GM21360 (cell line): Measurements from ENCODE around the gene RNF144B.

Experiments
- ATAC-seq: cut with Tn5 transposase; IDR thresholded peaks from one replicate; pipeline ENCODE4 v1.9.1; 2021; ENCODE audit warnings: mild to moderate bottlenecking, moderate library complexity; ENCODE audit not compliant: unreplicated experiment

The RNF144B gene

DNA sequence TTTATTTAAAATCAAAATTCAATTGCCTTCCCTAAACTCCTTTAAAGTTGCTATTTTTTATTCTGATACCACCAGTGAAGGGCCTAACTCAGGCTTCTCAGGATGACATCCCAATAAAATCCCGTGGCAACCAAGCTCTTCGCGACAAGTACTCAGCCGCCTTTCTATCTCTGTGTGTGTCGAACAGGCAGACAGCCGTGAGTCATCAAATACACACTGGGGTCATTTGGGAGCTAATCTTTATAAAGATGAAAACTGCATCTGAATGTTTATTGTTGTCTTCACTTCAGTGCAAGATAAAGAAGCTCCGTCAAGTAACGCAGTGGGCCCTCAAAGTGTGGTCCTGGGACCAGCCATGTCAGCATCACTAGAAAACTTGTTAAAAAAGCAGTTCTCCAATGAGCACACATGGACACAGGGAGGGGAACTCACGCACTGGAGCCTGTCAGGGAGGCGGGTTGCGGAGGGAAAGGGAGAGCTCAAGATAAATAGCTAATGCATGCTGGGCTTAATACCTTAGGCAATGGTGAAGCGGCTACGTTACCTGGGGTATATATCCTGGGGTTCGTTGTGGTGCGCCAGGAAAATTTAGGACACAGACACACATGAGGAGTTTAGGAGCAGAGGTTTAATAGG is 119.3 kb downstream of the RNF144B start:
- no peak for ATAC-seq

DNA sequence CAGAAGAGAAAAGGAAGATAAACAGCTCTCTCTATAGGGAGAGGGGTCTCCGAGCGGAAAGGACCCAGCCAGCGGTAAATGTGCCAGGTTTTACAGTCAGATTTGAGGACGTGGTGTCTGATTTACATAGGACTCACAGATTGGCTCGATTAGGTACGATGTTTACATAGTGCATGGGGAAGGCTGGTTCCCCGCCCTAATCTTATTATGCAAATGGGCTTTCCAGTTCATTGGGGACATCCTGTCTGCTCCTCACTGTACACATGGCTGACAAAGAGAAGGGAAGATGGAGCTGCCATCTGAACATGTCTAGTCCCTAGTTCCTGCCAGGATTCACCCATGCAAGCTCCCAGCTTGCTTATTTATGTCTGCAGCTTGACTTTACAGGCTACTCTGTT is 119.9 kb downstream of the RNF144B start:
- no peak for ATAC-seq

DNA sequence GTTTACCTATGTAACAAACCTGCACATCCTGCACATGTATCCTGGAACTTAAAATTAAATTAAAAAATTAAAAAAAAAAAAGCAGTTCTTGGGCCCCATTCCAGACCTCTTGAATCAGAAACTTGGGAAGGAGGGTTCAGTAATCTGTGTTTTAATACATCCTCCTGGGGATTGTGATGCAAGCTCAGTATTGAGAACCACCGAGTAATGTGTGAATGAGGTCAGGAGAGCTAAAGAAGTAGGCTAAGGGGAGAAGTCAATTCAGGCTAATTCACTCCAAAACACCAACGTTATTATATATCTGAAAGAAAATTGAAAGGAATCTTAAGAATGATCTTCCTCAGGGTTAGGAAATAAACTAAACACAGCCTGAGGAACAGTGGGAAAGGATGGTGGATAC is 120.4 kb downstream of the RNF144B start:
- no peak for ATAC-seq

DNA sequence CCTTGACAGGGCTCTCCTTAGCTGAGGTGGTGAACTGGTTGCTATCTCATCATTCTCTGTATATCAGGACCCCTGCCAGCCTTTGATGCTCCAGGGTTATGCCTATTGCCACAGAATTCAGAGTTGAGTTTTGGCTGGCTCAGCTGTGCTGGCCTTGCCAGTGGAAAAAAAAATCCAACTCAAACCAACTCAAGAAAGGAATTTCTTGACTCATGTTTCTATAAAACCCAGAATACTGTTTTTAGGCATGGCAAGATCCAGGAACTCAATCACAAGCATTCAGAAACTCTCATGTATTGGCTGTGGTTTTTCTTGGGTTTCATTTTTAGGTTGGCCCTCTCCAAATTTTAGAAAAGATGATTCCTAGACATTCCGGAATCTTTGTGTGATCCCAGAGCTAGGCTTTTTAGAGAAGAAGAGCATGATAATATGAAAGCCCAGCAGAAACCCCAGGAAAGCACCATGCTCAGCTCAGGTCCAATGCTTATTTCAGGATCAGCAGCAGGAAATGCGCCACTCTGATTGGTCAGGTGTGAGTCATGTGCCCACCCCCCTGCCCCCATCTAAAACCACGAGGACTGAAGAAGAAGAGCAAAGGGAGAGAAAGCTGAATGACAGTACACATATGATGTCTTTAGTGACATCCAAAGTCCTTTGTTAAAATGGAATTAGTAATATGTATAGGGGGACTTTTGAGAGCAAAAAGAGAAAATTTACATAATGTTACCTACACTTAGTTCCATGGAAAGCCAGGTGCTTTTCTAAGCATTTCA is 122.9 kb downstream of the RNF144B start:
- no peak for ATAC-seq

DNA sequence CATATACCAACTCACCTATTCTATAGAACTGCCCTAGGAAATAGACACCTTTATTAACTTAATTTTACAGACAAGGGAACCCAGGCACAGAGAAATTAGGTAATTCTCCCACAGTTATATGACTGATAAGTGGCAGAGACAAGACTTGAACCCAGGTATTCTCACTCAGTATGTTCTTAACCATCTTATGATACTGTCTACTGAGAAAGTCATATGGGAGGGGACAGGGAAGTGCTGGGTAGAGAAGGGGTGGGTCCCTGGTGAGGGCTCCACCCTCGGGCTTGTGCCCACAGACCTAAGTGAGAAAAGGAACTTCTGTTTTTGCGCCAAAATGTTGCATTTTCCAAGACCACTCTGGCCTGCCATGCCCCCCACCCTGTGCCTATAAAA is 123.5 kb downstream of the RNF144B start:
- no peak for ATAC-seq

DNA sequence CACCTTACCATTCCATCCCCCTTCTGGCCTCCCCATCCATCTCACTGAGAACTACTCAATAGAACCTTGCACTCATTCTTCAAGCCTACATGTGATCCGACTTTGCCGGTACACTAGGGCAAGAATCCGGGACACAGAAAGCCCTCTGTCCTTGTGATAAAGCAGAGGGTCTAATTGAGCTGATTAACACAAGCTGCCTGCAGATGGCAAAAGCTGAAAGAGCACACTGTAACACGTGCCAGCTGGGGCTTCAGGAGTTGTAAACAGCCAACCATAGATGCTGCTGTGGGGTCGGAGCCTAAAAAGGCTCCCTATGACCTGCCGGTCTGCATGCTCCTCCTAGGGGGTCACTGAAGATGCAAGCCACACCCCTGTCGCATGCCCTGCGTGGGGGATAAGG is 124.1 kb downstream of the RNF144B start:
- no peak for ATAC-seq

DNA sequence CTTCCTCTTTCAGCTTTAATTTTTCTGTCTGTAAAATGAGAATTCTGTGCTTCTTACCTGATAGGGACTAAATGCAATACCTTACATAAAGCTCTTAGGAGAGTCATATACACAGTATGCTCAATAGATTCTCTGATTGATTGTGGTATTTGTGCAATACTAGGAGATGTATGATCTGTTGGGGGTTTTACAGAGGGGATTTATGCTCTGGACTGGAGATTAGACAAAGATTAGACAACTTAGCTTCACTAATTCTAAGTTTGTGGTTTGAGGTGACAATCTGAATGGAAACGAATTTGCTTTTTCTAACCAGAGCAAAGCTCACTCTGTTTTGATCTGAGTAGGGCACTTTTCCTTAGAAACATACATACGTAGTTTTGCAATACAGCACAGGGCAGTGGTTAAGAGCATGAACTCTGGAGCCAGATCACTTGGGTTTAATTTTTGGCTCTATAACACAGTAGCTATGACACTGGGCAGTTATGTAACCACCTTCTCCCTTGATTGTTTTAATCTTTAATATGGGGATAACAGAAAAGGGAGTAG is 126.2 kb downstream of the RNF144B start:
- no peak for ATAC-seq

DNA sequence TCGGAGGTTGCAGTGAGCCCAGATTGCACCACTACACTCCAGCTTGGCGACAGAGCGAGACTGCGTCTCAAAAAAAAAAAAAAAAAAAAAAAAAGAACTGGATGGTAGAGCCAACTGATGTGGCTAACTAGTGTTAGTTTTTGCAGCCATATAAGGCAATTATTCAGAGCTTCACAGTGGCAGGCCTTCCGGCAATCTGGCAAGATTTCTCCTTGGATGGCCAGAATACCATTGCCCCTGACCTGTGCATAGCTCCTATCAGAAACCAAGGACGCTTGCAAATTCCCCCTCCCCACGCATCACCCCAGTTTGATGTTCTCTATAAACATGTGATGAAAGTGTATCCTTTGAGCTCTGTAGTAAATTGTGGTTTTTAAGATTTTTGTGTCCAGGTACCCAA is 127.0 kb downstream of the RNF144B start:
- no peak for ATAC-seq

DNA sequence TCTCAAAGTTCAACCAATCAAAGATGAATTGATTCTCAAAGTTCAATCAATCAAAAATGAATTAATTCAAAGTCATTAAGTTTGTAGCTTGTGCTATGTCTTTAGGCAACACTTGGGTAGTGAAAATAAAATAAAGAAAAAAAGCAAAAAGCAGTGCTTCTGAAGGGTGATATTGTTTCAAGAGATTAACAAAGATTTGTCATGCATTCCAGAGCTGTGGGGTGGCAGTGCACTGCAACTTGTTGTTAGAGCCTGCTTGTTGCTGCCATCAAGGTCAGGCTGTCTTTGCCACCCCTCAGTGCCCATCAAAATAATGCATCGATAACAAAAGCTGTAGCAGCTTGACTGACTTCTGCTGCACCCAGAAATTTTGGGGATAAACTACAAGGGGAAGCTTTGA is 128.6 kb downstream of the RNF144B start:
- ATAC-seq: no peak
